Tibial nerve (tissue), 3 donors: ENCODE measurements around the gene RBM33.

Experiments
- CTCF ChIP-seq, 5 experiments: fragments of 200-600 bp in 3 of 5; fragments of 450-650 bp in 2 of 5; sonication (generic) in 3 of 5; IDR thresholded peaks; one replicate each; pipeline ENCODE4 v1.5.1; 2016 to 2019; ENCODE audit warnings: antibody characterized with exemption in 5 of 5, mild to moderate bottlenecking in 3 of 5, moderate library complexity in 2 of 5
- POLR2A ChIP-seq, 2 donors: fragments of 450-650 bp; IDR thresholded peaks; one replicate each; pipeline ENCODE4 v1.6.1; 2017; ENCODE audit warnings: antibody characterized with exemption in 2 of 2, mild to moderate bottlenecking in 2 of 2, moderate library complexity in 2 of 2

- TF ChIP-seq CTCF (IDR thresholded peaks at IDR 0.05) (no peak), POLR2A (IDR thresholded peaks at IDR 0.05) (no peak)
Observed at GRCh38 chr7:155683714-155684113, 39.3 kb downstream of the RBM33 start.
